Osteoblast (primary cell): ENCODE data around the gene PPFIA4. TPM values are rescaled to one million over a fixed set of nuclear protein-coding genes. Genes with fewer than 3 reads are reported as not detected.

ENCODE experiments used
- DNase-seq: peaks from one replicate; pipeline ENCODE4 v3.0.0; 2011; ENCODE audit warnings: low spot score, mixed read lengths; ENCODE audit not compliant: insufficient read length; ENCODE audit errors: missing footprints
- H2AFZ ChIP-seq: 2 replicates; pipeline ENCODE4 v1.6.0; 2011; ENCODE audit warnings: mild to moderate bottlenecking, low read length
- H3K27ac ChIP-seq: 2 replicates; pipeline ENCODE4 v1.5.1; 2011; ENCODE audit warnings: mild to moderate bottlenecking, low read depth, low read length, moderate library complexity
- H3K27me3 ChIP-seq: 2 replicates; pipeline ENCODE4 v1.6.0; 2012; ENCODE audit warnings: mild to moderate bottlenecking, control low read depth, inconsistent platforms, low read length, moderate library complexity; ENCODE audit not compliant: insufficient read depth
- H3K36me3 ChIP-seq: 2 replicates; pipeline ENCODE4 v1.5.1; 2011; ENCODE audit warnings: mild to moderate bottlenecking, low read length, control low read depth, moderate library complexity; ENCODE audit not compliant: insufficient read depth
- H3K4me1 ChIP-seq: 2 replicates; pipeline ENCODE4 v1.5.1; 2011; ENCODE audit warnings: mild to moderate bottlenecking, low read length, control low read depth, moderate library complexity; ENCODE audit not compliant: insufficient read depth
- H3K4me2 ChIP-seq: 2 replicates; pipeline ENCODE4 v1.6.0; 2011; ENCODE audit warnings: mild to moderate bottlenecking, low read length; ENCODE audit not compliant: insufficient read depth
- H3K4me3 ChIP-seq: fragments of 200-600 bp; sonication (generic); 3 replicates; pipeline ENCODE4 v1.5.1; 2012; ENCODE audit warnings: mild to moderate bottlenecking, low read length, inconsistent platforms; ENCODE audit not compliant: insufficient read depth
- H3K79me2 ChIP-seq: 2 replicates; pipeline ENCODE4 v1.6.0; 2012; ENCODE audit warnings: mild to moderate bottlenecking, low read length, control low read depth, inconsistent platforms; ENCODE audit not compliant: insufficient read depth
- H3K9me3 ChIP-seq: 2 replicates; pipeline ENCODE4 v1.5.1; 2011; ENCODE audit warnings: low read depth, low read length, control low read depth
- H4K20me1 ChIP-seq: 2 replicates; pipeline ENCODE4 v1.6.0; 2012; ENCODE audit warnings: mild to moderate bottlenecking, low read length, control low read depth; ENCODE audit not compliant: insufficient read depth
- total RNA-seq: library from RNA; depleted of rRNA; stranded (reverse); fragments of >200 nt; gene quantifications from 2 replicates; pipeline ENCODE4 v1.2.3, GENCODE V29; 2012
- TF ChIP-seq, protein P1 (sequence below): IDR thresholded peaks from 2 replicates; pipeline ENCODE4 v1.5.1; 2011; ENCODE audit warnings: mild to moderate bottlenecking, low read depth, low read length, moderate library complexity; ENCODE audit errors: extremely low read depth

The PPFIA4 gene
- total RNA-seq, 1 donor = 10.9 TPM

DNA sequence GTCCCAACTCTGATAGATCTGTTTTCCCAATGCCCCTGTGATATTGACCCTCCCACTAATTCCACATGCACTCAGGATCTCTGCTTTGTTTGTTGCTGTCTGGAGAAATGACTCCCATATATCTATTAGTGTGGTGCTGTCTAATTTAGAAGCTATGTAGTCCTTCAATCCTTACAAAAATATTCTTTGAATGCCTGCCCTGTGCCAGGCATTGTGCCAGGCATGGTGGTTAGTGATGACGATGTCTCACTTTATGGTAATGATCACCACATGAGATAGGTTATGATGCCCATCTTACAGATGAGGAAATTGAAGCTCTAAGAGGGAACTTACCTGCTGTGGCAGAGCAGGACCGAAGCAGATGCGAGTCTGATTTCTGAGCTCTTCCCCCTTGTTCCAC lies 46.6 kb downstream of the PPFIA4 start:
- Histone ChIP-seq H3K27me3 (no peaks in the 10 kb centered on the region), H4K20me1 (no peaks in the 10 kb centered on the region), H3K4me2 (no peak overlapping the region), H3K4me1 (no peaks in the 10 kb centered on the region), H3K27ac (no peak overlapping the region), H3K4me3 (no peak overlapping the region), H3K9me3 (no peaks in the 10 kb centered on the region), H2AFZ (no peak overlapping the region), H3K36me3 (no peaks in the 10 kb centered on the region), H3K79me2 (no peaks in the 10 kb centered on the region)
- TF ChIP-seq, protein P1, sequence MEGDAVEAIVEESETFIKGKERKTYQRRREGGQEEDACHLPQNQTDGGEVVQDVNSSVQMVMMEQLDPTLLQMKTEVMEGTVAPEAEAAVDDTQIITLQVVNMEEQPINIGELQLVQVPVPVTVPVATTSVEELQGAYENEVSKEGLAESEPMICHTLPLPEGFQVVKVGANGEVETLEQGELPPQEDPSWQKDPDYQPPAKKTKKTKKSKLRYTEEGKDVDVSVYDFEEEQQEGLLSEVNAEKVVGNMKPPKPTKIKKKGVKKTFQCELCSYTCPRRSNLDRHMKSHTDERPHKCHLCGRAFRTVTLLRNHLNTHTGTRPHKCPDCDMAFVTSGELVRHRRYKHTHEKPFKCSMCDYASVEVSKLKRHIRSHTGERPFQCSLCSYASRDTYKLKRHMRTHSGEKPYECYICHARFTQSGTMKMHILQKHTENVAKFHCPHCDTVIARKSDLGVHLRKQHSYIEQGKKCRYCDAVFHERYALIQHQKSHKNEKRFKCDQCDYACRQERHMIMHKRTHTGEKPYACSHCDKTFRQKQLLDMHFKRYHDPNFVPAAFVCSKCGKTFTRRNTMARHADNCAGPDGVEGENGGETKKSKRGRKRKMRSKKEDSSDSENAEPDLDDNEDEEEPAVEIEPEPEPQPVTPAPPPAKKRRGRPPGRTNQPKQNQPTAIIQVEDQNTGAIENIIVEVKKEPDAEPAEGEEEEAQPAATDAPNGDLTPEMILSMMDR = no peak
- DNase-seq = no peak

DNA sequence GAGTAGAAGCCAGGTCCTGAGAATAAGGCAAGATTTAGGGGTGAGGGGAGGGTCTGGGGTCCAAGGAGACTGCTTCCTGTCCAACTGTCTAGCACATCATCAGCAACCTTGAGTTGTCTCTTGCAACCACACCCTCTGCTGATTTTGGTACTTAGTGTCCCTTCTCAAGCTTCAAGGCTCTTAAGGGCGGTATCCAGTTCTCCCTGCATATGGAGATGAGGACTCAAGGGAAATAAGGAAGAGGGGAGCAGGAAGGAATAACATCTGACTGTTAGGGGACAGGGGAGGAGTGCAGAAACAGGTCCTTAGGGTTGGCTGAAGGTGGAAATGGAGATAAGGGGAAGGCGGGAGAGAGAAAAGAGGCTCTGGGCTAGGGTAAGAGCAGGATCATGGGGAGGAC lies 47.2 kb downstream of the PPFIA4 start:
- TF ChIP-seq, protein P1 = no peak
- Histone ChIP-seq H3K79me2 (no peaks in the 10 kb centered on the region), H4K20me1 (no peaks in the 10 kb centered on the region), H2AFZ (no peak overlapping the region), H3K9me3 (no peaks in the 10 kb centered on the region), H3K27ac (no peak overlapping the region), H3K4me1 (no peaks in the 10 kb centered on the region), H3K27me3 (no peaks in the 10 kb centered on the region), H3K4me3 (no peak overlapping the region), H3K4me2 (no peak overlapping the region), H3K36me3 (no peaks in the 10 kb centered on the region)
- peak; percentile 71 for DNase-seq

DNA sequence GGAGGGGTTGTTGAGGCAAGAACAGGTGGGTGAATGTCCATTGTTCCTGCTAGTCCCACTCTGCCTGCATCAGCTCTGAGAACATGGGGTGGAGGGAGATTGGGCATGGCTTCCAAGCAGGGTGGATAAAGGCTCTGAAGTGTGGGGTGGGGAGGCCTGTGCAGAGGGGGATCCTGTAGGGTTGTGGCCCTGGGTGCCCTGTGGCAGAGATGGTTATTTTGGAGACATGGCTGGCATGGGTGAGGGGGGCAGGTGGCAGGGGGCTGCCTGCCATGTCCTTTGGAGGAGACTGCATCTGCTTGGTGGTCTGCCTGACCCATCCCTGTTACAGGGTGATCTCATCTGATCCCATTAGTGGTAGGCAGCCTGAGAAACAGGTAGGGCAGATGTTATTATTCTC lies 48.3 kb downstream of the PPFIA4 start:
- no peak overlapping the region for H2AFZ ChIP-seq
- no peak overlapping the region for H3K4me2 ChIP-seq
- TF ChIP-seq, protein P1 = no peak
- H3K27me3 ChIP-seq = peaks cover 2% of the 10 kb centered on the region
- H3K4me1 ChIP-seq = no peaks in the 10 kb centered on the region
- no peaks in the 10 kb centered on the region for H3K79me2 ChIP-seq
- no peaks in the 10 kb centered on the region for H3K36me3 ChIP-seq
- DNase-seq = peak; percentile 38
- no peak overlapping the region for H3K27ac ChIP-seq
- no peak overlapping the region for H3K4me3 ChIP-seq
- no peaks in the 10 kb centered on the region for H4K20me1 ChIP-seq
- no peaks in the 10 kb centered on the region for H3K9me3 ChIP-seq

DNA sequence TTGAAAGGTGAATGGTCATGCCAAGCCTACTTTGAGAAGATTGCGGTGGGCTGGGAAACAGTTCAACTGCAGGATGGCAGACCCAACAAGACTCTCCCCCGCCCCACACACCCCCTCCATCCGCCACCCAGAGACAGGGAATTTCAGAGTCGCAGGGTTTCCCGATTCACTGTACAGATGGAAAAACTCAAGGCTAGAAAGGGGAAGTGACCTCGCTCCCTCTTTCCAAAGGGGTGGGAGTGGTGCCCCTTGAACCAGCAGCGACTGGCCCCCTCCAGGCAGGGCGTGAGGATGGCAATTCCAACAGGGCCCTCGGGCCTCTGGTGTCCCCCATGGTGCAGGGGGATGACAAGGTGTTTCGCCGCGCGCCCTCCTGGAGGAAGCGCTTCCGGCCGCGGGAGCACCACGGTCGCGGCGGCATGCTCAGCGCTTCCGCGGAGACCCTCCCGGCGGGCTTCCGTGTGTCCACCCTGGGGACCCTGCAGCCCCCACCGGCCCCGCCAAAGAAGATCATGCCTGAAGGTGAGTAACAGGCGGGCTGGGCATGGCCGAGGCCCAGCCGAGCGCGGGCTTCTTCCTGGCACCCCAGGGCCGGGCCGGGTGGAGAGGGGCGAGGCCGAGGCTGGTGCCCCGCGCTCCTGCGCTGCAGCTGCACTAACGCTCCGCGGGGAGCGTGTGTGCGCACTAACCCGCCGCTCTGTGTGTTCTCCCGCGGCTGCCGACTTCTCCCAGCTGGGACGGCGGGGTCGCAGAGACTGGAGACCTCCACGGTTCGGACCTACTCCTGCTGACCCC lies 49.1 kb downstream of the PPFIA4 start:
- no peaks in the 10 kb centered on the region for H4K20me1 ChIP-seq
- TF ChIP-seq, protein P1 = no peak
- H3K4me2 ChIP-seq = no peak overlapping the region
- no peaks in the 10 kb centered on the region for H3K9me3 ChIP-seq
- no peak overlapping the region for H3K4me3 ChIP-seq
- no peak overlapping the region for H2AFZ ChIP-seq
- H3K4me1 ChIP-seq = no peaks in the 10 kb centered on the region
- H3K27ac ChIP-seq = no peak overlapping the region
- peaks cover 7% of the 10 kb centered on the region for H3K27me3 ChIP-seq
- no peaks in the 10 kb centered on the region for H3K79me2 ChIP-seq
- DNase-seq = peak; percentile 18
- H3K36me3 ChIP-seq = no peaks in the 10 kb centered on the region
